Fibroblast of the conjunctiva (primary cell): ENCODE results near the gene PABPC1L.
"Not testable (repeated sequence)": the region's sequence is repeated elsewhere in the genome, so short reads cannot be mapped to it uniquely, and the experiment has no call there.

Experiments
- DNase-seq: peaks from one replicate; pipeline ENCODE4 v3.0.0-alpha.2; 2010; ENCODE audit warnings: low read depth

PABPC1L gene

GRCh38 chr20:44909872-44910689 lies at the start of gene PABPC1L:
Gene PABPC1L (plus strand): TSS chr20:44910060. CDS start chr20:44910144, 84 bp downstream.
- peak; percentile 17 for DNase-seq

GRCh38 chr20:44861531-44862006 lies 48.3 kb upstream of the PABPC1L start:
- peak; percentile 41 for DNase-seq

- DNase-seq: no peak
Measured at GRCh38 chr20:44862286-44862685, 47.6 kb upstream of the PABPC1L start.

DNA sequence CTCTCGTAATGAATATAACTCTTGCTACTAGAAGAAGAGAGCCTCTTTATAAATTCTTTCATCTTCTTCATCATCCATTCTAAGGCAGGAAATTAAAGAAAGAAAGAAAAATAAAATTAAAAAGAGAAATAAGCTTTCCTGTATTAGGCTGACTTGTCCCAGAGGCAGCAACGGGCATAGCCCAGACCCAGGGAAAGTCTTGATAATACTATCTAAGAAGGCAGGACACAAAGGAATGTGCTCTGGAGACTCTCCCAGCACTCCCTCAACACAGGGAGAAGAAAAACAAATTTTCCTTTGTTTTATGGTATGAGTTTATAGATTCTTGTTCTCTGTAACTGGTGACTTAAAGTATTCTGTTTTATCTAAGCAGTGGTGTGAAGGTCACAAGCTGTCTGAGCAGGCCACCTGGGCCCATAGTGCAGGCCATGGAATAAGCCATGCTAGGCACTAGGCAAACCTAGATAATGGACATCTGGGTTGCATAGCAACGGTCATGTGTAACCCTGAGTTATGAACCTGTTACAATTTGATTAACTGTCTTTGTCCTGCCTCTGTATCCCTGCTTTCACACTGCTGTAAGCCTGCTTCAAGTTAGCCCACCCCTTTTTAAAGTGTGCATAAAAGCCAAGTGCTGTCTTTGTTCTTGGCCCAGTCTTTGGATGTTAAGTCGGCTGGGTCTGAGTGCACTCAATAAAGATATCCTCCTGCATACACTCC lies 46.3 kb upstream of the PABPC1L start:
- DNase-seq: not testable (repeated sequence)

DNA sequence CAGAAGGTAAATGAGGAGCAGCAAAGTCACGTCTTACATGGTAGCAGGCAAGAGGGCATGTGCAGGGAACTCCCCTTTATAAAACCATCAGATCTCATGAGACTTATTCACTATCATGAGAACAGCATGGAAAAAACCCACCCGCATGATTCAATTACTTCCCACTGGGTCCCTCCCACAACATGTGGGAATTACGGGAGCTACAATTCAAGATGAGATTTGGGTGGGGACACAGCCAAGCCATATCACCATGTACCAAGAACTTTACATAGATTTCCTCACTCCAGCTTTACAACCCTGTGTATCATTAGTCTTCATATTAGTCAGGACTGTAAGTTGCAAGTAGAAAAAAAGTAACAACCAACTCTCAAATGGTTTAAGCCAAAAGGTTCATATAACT lies 45.4 kb upstream of the PABPC1L start:
- DNase-seq: not testable (repeated sequence)

DNA sequence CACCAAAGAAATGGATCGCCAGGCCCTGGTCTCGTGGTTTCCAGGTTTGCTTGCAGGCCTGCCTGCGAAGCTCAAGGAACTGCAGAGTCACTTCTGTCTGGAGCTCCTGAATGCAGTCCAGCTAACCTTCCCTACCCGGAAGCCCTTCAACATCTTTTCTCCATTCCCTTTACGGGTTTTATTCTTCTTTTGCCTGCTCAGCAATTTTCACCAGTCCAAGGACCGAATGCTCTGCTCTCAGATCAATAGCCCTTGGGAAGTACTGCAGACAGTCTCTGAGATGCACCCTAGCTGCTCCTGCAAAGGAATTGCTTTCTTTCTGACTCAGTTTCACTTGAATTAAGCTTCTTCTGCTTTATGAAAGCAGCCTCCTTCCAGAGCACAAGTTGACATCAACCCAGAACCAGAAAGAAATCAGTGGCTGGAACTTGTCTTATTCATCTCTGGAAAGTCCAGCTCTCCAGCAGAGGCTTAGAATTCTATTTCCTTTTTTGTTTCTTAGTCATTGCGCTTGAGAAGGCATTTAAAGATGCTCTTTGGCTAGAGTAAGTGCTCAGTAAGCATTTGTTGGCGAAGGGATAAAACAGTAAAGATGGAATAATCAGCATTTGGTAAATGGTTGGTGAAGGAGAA lies 43.0 kb upstream of the PABPC1L start:
- no peak for DNase-seq

DNA sequence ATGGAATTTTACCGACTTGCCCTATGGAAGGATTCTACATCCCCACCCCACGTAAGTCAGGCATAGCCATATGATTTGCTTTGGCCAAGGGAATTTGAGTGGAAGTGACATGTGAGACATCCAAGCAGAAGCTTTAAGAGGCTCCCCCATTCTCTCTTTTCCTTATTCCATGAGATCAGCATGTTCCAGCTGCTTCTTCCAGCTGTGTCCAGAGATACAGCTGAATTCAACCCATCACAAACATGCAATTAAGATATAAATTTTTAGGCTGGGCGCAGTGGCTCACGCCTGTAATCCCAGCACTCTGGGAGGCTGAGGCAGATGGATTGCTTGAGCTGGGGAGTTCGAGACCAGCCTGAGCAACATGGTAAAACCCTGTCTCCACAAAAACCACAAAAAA lies 40.4 kb upstream of the PABPC1L start:
- no peak for DNase-seq

DNA sequence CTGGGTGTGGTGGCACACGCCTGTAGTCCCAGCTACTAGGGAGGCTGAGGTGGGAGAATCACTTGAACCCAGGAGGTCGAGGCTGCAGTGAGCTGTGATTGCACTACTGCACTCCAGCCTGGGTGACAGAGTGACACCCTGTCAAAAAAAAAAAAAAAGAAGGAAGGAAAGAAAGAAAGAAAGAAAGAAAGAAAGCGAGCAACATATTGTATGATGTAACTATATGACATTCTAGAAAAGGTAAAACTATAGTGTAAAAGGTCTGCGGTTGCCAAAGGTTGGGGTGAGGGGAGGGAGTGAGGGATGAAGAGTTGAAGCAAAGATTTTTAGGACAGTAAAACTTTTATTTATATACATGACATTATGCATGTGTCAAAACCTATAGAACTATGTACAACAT lies 27.5 kb upstream of the PABPC1L start:
- DNase-seq: not testable (repeated sequence)

GRCh38 chr20:44883214-44883902 lies 26.5 kb upstream of the PABPC1L start:
- DNase-seq: no peak

DNA sequence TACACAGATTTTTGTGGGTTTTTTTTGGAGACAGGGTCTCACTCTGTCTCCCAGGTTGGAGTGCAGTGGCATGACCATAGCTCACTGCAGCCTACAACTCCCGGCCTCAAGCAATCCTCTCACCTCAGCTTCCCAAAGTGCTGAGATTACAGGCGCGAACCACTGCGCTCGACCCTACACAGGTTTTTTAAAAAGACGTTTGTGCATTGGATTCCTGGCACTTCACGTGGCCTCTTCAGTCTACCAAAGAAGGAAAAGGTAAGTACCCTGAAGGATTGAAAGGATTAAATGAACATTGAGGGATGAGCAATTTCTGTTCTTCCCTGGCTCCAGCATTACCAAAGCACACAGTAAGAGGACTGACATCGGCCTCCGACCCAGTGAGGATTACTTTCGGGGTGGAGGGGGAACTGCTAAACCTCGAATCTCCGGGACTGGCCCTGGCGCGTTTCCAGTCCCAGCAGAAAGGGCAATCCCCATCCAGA lies 24.9 kb upstream of the PABPC1L start:
- no peak for DNase-seq

DNA sequence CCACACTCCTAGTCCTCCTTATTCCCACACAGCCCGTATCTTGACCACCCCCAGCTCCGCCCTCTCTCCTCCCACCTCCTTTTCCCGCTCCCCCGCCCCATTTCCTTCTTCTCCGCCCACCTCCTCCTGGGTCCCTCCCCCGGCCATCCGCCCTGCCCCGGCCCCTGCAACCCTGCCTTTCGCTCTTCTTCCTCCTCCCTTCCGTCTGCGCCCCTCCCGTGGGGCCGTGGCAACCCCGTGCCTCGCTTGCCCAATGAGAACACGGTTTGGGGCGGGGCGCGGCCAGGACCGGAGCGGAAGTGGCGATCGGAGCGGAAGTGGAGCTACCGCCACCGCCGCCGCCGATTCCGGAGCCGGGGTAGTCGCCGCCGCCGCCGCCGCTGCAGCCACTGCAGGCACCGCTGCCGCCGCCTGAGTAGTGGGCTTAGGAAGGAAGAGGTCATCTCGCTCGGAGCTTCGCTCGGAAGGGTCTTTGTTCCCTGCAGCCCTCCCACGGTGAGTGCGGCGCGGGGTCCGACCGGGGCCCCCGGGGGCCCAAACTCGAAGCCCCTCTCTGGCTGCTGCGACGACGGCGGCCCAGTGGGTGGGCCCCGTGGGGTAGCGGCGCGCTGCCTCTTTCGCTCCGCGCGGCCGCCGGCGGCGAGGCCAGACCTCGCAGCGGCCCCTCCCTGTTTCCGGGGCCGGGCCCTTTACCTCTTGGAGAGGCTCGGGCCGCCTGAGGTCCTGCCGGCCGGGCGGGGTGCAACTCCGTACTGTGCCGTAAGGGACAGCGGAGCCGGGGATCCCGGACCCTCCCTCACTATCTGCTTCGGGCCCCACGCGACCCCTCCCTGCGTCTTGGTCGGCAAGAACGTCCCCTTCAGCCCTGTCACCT lies 24.2 kb upstream of the PABPC1L start, which contains the start of gene YWHAB:
Gene YWHAB (plus strand): TSS at position 314 of the 874 bp plus-strand sequence. CDS start 15,829 bp downstream, outside the sequence.
- DNase-seq: peak; percentile 94

DNA sequence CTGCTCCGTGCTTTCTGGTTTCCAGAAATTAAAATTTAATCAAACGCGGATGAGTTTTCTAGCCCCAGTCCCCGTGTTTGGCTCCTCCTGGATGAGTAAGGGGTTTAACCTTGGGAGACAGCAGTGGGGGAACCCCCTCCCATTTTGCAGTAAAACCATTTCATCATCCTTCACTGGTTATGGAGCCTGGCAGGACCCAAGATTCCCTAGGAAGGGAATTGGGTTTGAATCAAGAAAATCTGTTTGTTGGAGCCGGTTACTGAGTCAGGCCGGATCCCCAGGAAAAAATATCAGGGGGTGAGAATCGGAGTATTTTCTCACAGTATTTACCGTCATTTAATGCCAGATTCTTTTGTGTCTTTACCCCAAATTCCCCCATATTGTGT lies 23.6 kb upstream of the PABPC1L start:
- DNase-seq: no peak

GRCh38 chr20:44886828-44887227 lies 23.0 kb upstream of the PABPC1L start:
- DNase-seq: no peak

- DNase-seq: no peak
Measured at GRCh38 chr20:44887466-44887865, 22.4 kb upstream of the PABPC1L start.

- DNase-seq: no peak
Measured at GRCh38 chr20:44888226-44889103, 21.4 kb upstream of the PABPC1L start.

DNA sequence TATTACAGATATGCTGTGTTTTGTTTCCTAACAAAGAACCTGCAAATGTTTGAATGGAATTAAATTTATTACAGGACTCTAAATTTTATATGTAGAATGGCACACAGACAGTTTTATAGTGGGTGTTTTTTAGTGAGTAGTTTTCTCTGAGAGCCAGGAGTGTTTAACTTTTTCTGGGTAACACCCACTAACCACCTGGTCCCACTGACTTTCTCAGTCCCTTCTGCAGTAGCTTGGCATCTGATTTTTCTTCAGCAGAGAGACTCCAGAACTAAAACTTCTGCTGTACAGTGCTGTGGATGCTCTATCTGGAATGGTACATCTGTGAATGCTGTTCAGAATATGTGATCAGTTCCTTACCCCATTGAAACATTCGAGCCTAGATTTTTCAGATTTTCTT lies 18.0 kb upstream of the PABPC1L start:
- DNase-seq: no peak

DNA sequence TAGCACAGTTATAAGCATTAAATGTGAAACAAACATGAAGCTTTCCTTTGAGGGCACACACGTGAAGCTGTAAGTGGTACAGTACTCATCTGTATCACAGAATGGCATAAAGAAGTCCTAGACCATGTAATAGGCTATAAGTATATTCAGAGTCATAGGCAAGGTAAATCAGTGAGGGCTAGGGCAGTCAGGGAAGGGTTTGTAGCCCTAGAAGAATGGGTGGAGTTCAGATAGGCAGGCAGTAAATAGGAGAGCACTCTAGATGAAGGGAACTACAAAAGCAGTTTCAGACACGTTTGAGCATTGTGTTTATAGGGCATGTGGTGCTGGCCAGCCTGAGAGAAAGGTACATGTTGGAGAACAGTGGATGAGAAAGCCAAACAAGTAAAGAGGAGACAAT lies 14.9 kb upstream of the PABPC1L start:
- no peak for DNase-seq

DNA sequence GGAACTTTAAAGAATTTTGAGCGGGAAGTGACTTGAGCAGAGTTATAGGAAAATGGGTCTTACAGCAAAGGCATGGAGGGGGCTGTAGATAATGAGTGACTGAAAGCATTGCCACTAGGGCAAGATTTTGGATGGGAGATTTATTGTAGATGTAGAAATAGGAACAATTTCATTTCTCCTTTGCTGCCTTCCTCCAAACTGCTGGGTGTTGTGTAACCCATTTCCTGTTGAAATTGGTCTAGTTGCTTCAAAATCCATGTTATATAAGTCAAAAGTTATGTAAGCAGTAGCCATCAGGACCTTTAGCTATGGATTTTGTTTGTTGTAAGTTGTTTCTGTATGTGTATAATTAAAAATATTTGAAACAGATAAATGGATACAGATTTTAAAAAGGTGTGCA lies 13.3 kb upstream of the PABPC1L start:
- DNase-seq: no peak

- no peak for DNase-seq
Measured at GRCh38 chr20:44897133-44897532, 12.7 kb upstream of the PABPC1L start.
